Neuronal stem cell (in vitro differentiated cells): ENCODE data around the gene MSLN.

ENCODE experiments used
- DNase-seq: peaks from one replicate; pipeline ENCODE4 v3.0.0-alpha.2; 2013; ENCODE audit warnings: low spot score
- H2AFZ ChIP-seq: one replicate; pipeline ENCODE4 v1.6.1; 2013; ENCODE audit warnings: mild to moderate bottlenecking, low read length, inconsistent platforms
- H2AK5ac ChIP-seq: 2 replicates; pipeline ENCODE4 v1.6.1; 2013; ENCODE audit warnings: low read depth, mild to moderate bottlenecking, inconsistent platforms, low read length, moderate library complexity, mixed read lengths
- H2BK120ac ChIP-seq: 2 replicates; pipeline ENCODE4 v1.6.1; 2013; ENCODE audit warnings: low read depth, mild to moderate bottlenecking, inconsistent platforms, low read length, moderate library complexity, mixed read lengths
- H2BK12ac ChIP-seq: one replicate; pipeline ENCODE4 v1.6.1; 2013; ENCODE audit warnings: low read length, inconsistent platforms
- H2BK15ac ChIP-seq: 2 replicates; pipeline ENCODE4 v1.6.1; 2013; ENCODE audit warnings: mild to moderate bottlenecking, low read length, inconsistent platforms, mixed read lengths
- H2BK5ac ChIP-seq: one replicate; pipeline ENCODE4 v1.6.1; 2013; ENCODE audit warnings: inconsistent platforms, mild to moderate bottlenecking, low read length, moderate library complexity
- H3K14ac ChIP-seq: one replicate; pipeline ENCODE4 v1.6.1; 2013; ENCODE audit warnings: low read length, inconsistent platforms
- H3K18ac ChIP-seq: 2 replicates; pipeline ENCODE4 v1.6.1; 2013; ENCODE audit warnings: low read length, inconsistent platforms
- H3K23ac ChIP-seq: 2 replicates; pipeline ENCODE4 v1.6.1; 2013; ENCODE audit warnings: low read depth, mild to moderate bottlenecking, mixed read lengths, low read length, inconsistent platforms; ENCODE audit not compliant: poor library complexity
- H3K27ac ChIP-seq: replicated peaks from 3 replicates; pipeline ENCODE4 v1.5.1; 2013; ENCODE audit warnings: low read length, inconsistent platforms
- H3K27me3 ChIP-seq, 3 experiments: 2 replicates each; pipeline ENCODE4 v1.6.1; 2013; ENCODE audit warnings: low read length in 3 of 3, mild to moderate bottlenecking in 2 of 3, inconsistent platforms in 1 of 3, low read depth in 1 of 3, mixed read lengths in 1 of 3, moderate library complexity in 1 of 3; ENCODE audit not compliant: control insufficient read depth in 3 of 3, insufficient read depth in 3 of 3
- H3K36me3 ChIP-seq, 2 donors: replicated peaks in 1 of 2; 2 replicates each; pipeline ENCODE4 v1.6.1; 2013; ENCODE audit warnings: low read length in 2 of 2; ENCODE audit not compliant: control insufficient read depth in 2 of 2, insufficient read depth in 2 of 2
- H3K4ac ChIP-seq: 2 replicates; pipeline ENCODE4 v1.6.1; 2013; ENCODE audit warnings: inconsistent platforms, mild to moderate bottlenecking, low read length, moderate library complexity
- H3K4me1 ChIP-seq, 2 donors: 1 replicate in 1 of 2; 2 replicates in 1 of 2; pipeline ENCODE4 v1.6.1; 2013; ENCODE audit warnings: low read length in 2 of 2, low read depth in 1 of 2; ENCODE audit not compliant: control insufficient read depth in 2 of 2, insufficient read depth in 1 of 2
- H3K4me2 ChIP-seq: one replicate; pipeline ENCODE4 v1.6.1; 2013; ENCODE audit warnings: mild to moderate bottlenecking, low read length, inconsistent platforms; ENCODE audit not compliant: insufficient read depth, poor library complexity, severe bottlenecking
- H3K4me3 ChIP-seq, 2 donors: 2 replicates each; pipeline ENCODE4 v1.5.1; 2013; ENCODE audit warnings: low read length in 2 of 2, mild to moderate bottlenecking in 2 of 2, inconsistent platforms in 1 of 2, moderate library complexity in 1 of 2
- H3K79me1 ChIP-seq: one replicate; pipeline ENCODE4 v1.6.1; 2013; ENCODE audit warnings: low read depth, mild to moderate bottlenecking, inconsistent platforms, low read length, moderate library complexity
- H3K9ac ChIP-seq: one replicate; pipeline ENCODE4 v1.6.1; 2013; ENCODE audit warnings: mild to moderate bottlenecking, low read depth, low read length, inconsistent platforms; ENCODE audit not compliant: poor library complexity
- H3K9me3 ChIP-seq, 2 donors: replicated peaks in 1 of 2; 2 replicates each; pipeline versions ENCODE3 to v1.6.1; 2013; ENCODE audit warnings: low read length in 2 of 2, mild to moderate bottlenecking in 2 of 2, inconsistent platforms in 1 of 2, low read depth in 1 of 2, mixed read lengths in 1 of 2, moderate library complexity in 1 of 2; ENCODE audit not compliant: control insufficient read depth in 2 of 2, insufficient read depth in 1 of 2
- H4K8ac ChIP-seq: one replicate; pipeline ENCODE4 v1.6.1; 2013; ENCODE audit warnings: low read depth, mild to moderate bottlenecking, inconsistent platforms, low read length, moderate library complexity
- H4K91ac ChIP-seq: one replicate; pipeline ENCODE4 v1.6.1; 2013; ENCODE audit warnings: low read length, low read depth, mild to moderate bottlenecking, inconsistent platforms; ENCODE audit not compliant: poor library complexity
- WGBS, 2 donors: extraction: QIAGEN DNeasy Blood & Tissue Kit; methylation state at CpG; one replicate each; pipeline ENCODE4 v1.1.7; 2013; ENCODE audit warnings: missing lambda C conversion rate in 2 of 2, mixed read lengths in 1 of 2; ENCODE audit not compliant: insufficient read length in 2 of 2, insufficient replicate concordance in 1 of 2; ENCODE audit errors: extremely low coverage in 2 of 2; 5-methylcytosine and 5-hydroxymethylcytosine counted together

The MSLN gene

GRCh38 chr16:725463-726187 is 34.9 kb upstream of the MSLN start:
- H3K4ac ChIP-seq = peak overlapping the region; percentile 41
- peak overlapping the region; percentile 23 for H4K8ac ChIP-seq
- no peak overlapping the region for H2BK120ac ChIP-seq
- WGBS, 2 donors = no CpG with 5 or more reads among the region's 23 CpGs
- no peak overlapping the region for H2AFZ ChIP-seq
- peak overlapping the region; percentile 53 for H4K91ac ChIP-seq
- peaks cover 8% of the 10 kb centered on the region for H3K79me1 ChIP-seq
- peak overlapping the region; percentile 25 for H3K23ac ChIP-seq
- peak overlapping the region; percentile 0 for H2AK5ac ChIP-seq
- no peaks in the 10 kb centered on the region for H3K9me3 ChIP-seq
- H3K36me3 ChIP-seq = peaks cover 2 to 7% of the 10 kb centered on the region in 2 donors
- H2BK15ac ChIP-seq = peak overlapping the region; percentile 1
- no peak for DNase-seq
- peak overlapping the region; percentile 58 for H2BK12ac ChIP-seq
- no peak overlapping the region for H3K9ac ChIP-seq
- H3K27me3 ChIP-seq = peaks cover 0 to 16% (median 0%) of the 10 kb centered on the region in 3 experiments
- H3K14ac ChIP-seq = no peak overlapping the region
- peak overlapping the region; percentile 29 for H2BK5ac ChIP-seq
- H3K4me2 ChIP-seq = no peak overlapping the region
- H3K4me1 ChIP-seq = peaks cover 14 to 15% of the 10 kb centered on the region in 2 donors
- H3K4me3 ChIP-seq = peak overlapping the region in 1 of 2 donors; percentile 28
- H3K27ac ChIP-seq = no peak overlapping the region
- peak overlapping the region; percentile 4 for H3K18ac ChIP-seq

GRCh38 chr16:726188-726437 is 34.4 kb upstream of the MSLN start:
- H2BK120ac ChIP-seq = peak overlapping the region; percentile 83
- no peak overlapping the region for H2BK5ac ChIP-seq
- no peak overlapping the region for H4K91ac ChIP-seq
- peak overlapping the region; percentile 57 for H3K4ac ChIP-seq
- H3K18ac ChIP-seq = peak overlapping the region; percentile 97
- no peaks in the 10 kb centered on the region for H3K9me3 ChIP-seq
- H3K27ac ChIP-seq = peak overlapping the region; percentile 16
- peak overlapping the region; percentile 88 for H2AK5ac ChIP-seq
- H2BK12ac ChIP-seq = no peak overlapping the region
- no peak overlapping the region for H3K4me3 ChIP-seq
- H3K4me1 ChIP-seq = peaks cover 14 to 15% of the 10 kb centered on the region in 2 donors
- peaks cover 4 to 7% of the 10 kb centered on the region in 2 donors for H3K36me3 ChIP-seq
- peaks cover 0 to 16% (median 0%) of the 10 kb centered on the region in 3 experiments for H3K27me3 ChIP-seq
- no peak overlapping the region for H2AFZ ChIP-seq
- no peak overlapping the region for H3K4me2 ChIP-seq
- H3K23ac ChIP-seq = peak overlapping the region; percentile 25
- peak overlapping the region; percentile 1 for H2BK15ac ChIP-seq
- H3K14ac ChIP-seq = peak overlapping the region; percentile 58
- no CpG with 5 or more reads among the region's 9 CpGs for WGBS, 2 donors
- H3K79me1 ChIP-seq = peaks cover 5% of the 10 kb centered on the region
- H4K8ac ChIP-seq = no peak overlapping the region
- H3K9ac ChIP-seq = peak overlapping the region; percentile 79
- no peak for DNase-seq

GRCh38 chr16:726438-727290 is 33.9 kb upstream of the MSLN start, which contains the start of the genes CCDC78 and HAGHL:
Gene CCDC78, minus strand, starts transcription at chr16:726443. Its CDS starts 76 bp downstream, at chr16:726367.
Gene HAGHL, plus strand, starts transcription at chr16:727106. Its CDS starts 404 bp downstream, at chr16:727510.
- Histone ChIP-seq H3K23ac (peak within 1 kb of the TSS; percentile 99), H2AFZ (peak within 1 kb of the TSS; percentile 82), H3K4me2 (peak within 1 kb of the TSS; percentile 97), H3K79me1 (peaks cover 8% of the 10 kb centered on the region), H3K4ac (peak within 1 kb of the TSS; percentile 76), H2BK12ac (peak within 1 kb of the TSS; percentile 95), H2BK120ac (peak within 1 kb of the TSS; percentile 83), H4K91ac (peak within 1 kb of the TSS; percentile 53), H3K27me3 (peaks cover 0 to 16% (median 0%) of the 10 kb centered on the region in 3 experiments), H3K9ac (peak within 1 kb of the TSS; percentile 95), H3K4me3 (peak within 1 kb of the TSS; percentile 45 to 81), H2BK15ac (peak within 1 kb of the TSS; percentile 94), H3K36me3 (peaks cover 7 to 9% of the 10 kb centered on the region in 2 donors), H3K18ac (peak within 1 kb of the TSS; percentile 97), H3K14ac (peak within 1 kb of the TSS; percentile 99), H3K4me1 (peaks cover 12% of the 10 kb centered on the region in 2 donors), H4K8ac (peak within 1 kb of the TSS; percentile 72), H3K27ac (peak within 1 kb of the TSS; percentile 16), H2BK5ac (peak within 1 kb of the TSS; percentile 82), H2AK5ac (peak within 1 kb of the TSS; percentile 99), H3K9me3 (no peaks in the 10 kb centered on the region)
- no peak for DNase-seq
- WGBS, 2 donors = no CpG with 5 or more reads among the region's 88 CpGs
